ENCODE results near the gene GPC6. TPM values are rescaled to one million over a fixed set of nuclear protein-coding genes. Genes with fewer than 3 reads are reported as not detected.

The GPC6 gene
- total RNA-seq, 1 experiment from 2014 or later: 0.22 TPM

DNA sequence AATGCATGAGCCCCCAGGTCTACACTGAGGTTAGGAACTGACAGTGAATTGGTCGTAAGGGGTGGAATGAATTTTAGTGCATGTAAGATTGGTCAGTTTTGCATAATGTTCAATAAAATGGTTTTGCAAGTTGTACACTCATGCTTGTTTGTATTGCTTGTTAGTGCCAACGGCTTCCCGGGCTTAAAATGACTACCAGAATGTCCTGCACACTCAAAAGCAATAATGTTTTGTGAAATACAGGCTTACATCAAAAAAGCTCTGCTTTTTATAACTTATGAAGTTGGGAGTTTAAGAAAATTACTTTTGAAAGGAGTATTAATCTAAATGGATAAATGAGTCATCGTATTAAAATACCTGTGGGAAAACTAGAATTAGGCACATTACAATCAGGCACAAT lies 112.9 kb downstream of the GPC6 start:
- H3K27ac ChIP-seq (ENCODE audit: low read depth, low read length): no peak overlapping the region
- TF ChIP-seq SIN3A (IDR thresholded peaks at IDR 0.05; ENCODE audit: low read depth) (no peak), YY1 (IDR thresholded peaks at IDR 0.05; ENCODE audit: extremely low read depth, insufficient replicate concordance, low read depth, low read length) (no peak), CBX3 (IDR thresholded peaks at IDR 0.05; ENCODE audit: low read depth) (no peak), RAD21 (IDR thresholded peaks at IDR 0.05; ENCODE audit: low read depth) (no peak), ZFX (IDR thresholded peaks at IDR 0.05) (no peak), POLR2AphosphoS5 (IDR thresholded peaks at IDR 0.05; ENCODE audit: low read depth, low read length) (no peak), ZNF274 (IDR thresholded peaks at IDR 0.05; ENCODE audit: low read depth, low read length) (no peak), TCF7L2 (IDR thresholded peaks at IDR 0.05; ENCODE audit: borderline replicate concordance, extremely low read depth, insufficient read depth, insufficient read length) (no peak), EGR1 (IDR thresholded peaks at IDR 0.05; ENCODE audit: low read depth) (no peak), SP1 (IDR thresholded peaks at IDR 0.05; ENCODE audit: low read depth) (no peak), ELF1 (IDR thresholded peaks at IDR 0.05; ENCODE audit: borderline replicate concordance, low read depth) (no peak), JUND (IDR thresholded peaks at IDR 0.05) (no peak), CEBPB (IDR thresholded peaks at IDR 0.05; ENCODE audit: low read depth) (no peak), POLR2A (IDR thresholded peaks at IDR 0.05; ENCODE audit: borderline replicate concordance, extremely low read depth, insufficient read depth, insufficient read length) (no peak), FOSL1 (IDR thresholded peaks at IDR 0.05; ENCODE audit: low read depth) (no peak)
- TF ChIP-seq, protein P1, sequence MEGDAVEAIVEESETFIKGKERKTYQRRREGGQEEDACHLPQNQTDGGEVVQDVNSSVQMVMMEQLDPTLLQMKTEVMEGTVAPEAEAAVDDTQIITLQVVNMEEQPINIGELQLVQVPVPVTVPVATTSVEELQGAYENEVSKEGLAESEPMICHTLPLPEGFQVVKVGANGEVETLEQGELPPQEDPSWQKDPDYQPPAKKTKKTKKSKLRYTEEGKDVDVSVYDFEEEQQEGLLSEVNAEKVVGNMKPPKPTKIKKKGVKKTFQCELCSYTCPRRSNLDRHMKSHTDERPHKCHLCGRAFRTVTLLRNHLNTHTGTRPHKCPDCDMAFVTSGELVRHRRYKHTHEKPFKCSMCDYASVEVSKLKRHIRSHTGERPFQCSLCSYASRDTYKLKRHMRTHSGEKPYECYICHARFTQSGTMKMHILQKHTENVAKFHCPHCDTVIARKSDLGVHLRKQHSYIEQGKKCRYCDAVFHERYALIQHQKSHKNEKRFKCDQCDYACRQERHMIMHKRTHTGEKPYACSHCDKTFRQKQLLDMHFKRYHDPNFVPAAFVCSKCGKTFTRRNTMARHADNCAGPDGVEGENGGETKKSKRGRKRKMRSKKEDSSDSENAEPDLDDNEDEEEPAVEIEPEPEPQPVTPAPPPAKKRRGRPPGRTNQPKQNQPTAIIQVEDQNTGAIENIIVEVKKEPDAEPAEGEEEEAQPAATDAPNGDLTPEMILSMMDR (IDR thresholded peaks at IDR 0.05 in 2 of 3, conservative IDR thresholded peaks at IDR 0.05 in 1 of 3; ENCODE audit: borderline replicate concordance in 1 of 3, insufficient read depth in 1 of 3, low read depth in 2 of 3, low read length in 2 of 3): no peak
- TF ChIP-seq, protein P2, sequence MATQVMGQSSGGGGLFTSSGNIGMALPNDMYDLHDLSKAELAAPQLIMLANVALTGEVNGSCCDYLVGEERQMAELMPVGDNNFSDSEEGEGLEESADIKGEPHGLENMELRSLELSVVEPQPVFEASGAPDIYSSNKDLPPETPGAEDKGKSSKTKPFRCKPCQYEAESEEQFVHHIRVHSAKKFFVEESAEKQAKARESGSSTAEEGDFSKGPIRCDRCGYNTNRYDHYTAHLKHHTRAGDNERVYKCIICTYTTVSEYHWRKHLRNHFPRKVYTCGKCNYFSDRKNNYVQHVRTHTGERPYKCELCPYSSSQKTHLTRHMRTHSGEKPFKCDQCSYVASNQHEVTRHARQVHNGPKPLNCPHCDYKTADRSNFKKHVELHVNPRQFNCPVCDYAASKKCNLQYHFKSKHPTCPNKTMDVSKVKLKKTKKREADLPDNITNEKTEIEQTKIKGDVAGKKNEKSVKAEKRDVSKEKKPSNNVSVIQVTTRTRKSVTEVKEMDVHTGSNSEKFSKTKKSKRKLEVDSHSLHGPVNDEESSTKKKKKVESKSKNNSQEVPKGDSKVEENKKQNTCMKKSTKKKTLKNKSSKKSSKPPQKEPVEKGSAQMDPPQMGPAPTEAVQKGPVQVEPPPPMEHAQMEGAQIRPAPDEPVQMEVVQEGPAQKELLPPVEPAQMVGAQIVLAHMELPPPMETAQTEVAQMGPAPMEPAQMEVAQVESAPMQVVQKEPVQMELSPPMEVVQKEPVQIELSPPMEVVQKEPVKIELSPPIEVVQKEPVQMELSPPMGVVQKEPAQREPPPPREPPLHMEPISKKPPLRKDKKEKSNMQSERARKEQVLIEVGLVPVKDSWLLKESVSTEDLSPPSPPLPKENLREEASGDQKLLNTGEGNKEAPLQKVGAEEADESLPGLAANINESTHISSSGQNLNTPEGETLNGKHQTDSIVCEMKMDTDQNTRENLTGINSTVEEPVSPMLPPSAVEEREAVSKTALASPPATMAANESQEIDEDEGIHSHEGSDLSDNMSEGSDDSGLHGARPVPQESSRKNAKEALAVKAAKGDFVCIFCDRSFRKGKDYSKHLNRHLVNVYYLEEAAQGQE (IDR thresholded peaks at IDR 0.05; ENCODE audit: low read depth): no peak
- TF ChIP-seq, protein P3, sequence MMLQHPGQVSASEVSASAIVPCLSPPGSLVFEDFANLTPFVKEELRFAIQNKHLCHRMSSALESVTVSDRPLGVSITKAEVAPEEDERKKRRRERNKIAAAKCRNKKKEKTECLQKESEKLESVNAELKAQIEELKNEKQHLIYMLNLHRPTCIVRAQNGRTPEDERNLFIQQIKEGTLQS (IDR thresholded peaks at IDR 0.05): no peak
- TF ChIP-seq, protein P4, sequence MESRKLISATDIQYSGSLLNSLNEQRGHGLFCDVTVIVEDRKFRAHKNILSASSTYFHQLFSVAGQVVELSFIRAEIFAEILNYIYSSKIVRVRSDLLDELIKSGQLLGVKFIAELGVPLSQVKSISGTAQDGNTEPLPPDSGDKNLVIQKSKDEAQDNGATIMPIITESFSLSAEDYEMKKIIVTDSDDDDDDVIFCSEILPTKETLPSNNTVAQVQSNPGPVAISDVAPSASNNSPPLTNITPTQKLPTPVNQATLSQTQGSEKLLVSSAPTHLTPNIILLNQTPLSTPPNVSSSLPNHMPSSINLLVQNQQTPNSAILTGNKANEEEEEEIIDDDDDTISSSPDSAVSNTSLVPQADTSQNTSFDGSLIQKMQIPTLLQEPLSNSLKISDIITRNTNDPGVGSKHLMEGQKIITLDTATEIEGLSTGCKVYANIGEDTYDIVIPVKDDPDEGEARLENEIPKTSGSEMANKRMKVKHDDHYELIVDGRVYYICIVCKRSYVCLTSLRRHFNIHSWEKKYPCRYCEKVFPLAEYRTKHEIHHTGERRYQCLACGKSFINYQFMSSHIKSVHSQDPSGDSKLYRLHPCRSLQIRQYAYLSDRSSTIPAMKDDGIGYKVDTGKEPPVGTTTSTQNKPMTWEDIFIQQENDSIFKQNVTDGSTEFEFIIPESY (IDR thresholded peaks at IDR 0.05; ENCODE audit: extremely low read depth, insufficient replicate concordance, low read length): no peak
- TF ChIP-seq, protein P5, sequence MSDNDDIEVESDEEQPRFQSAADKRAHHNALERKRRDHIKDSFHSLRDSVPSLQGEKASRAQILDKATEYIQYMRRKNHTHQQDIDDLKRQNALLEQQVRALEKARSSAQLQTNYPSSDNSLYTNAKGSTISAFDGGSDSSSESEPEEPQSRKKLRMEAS (IDR thresholded peaks at IDR 0.05): no peak
- no peaks in the 10 kb centered on the region for H3K9me2 ChIP-seq (ENCODE audit: insufficient read depth)
- no peak overlapping the region for H3K4me3 ChIP-seq (replicated peaks in 1 of 2; ENCODE audit: low read depth in 1 of 2, low read length in 2 of 2)
- ChIA-PET POLR2A (no interaction called here), CTCF (no interaction called here), RAD21 (ENCODE audit: low non-redundant PET in 1 of 2, low total read pairs in 2 of 2, uncharacterized antibody in 2 of 2, unreplicated experiment in 2 of 2) (no interaction called here)
- no peaks in the 10 kb centered on the region for H3K27me3 ChIP-seq (ENCODE audit: insufficient read depth, low read length)
- no peaks in the 10 kb centered on the region; a peak in 1 of 4 replicates for H3K4me1 ChIP-seq (ENCODE audit: control insufficient read depth in 1 of 2, insufficient read depth in 2 of 2, low read length in 2 of 2)
- no peak for DNase-seq (ENCODE audit: low read depth, low spot score)
- no peaks in the 10 kb centered on the region for H3K79me2 ChIP-seq (ENCODE audit: insufficient read depth, low read length)
- no peak overlapping the region for H2AFZ ChIP-seq (ENCODE audit: low read depth, low read length, poor library complexity, severe bottlenecking)
- no peaks in the 10 kb centered on the region for H3K36me3 ChIP-seq (ENCODE audit: control insufficient read depth in 1 of 2, insufficient read depth in 2 of 2, low read length in 2 of 2)
- no peak for ATAC-seq
- peaks cover 10 to 17% of the 10 kb centered on the region in 2 experiments; a peak in 3 of 4 replicates for H3K9me3 ChIP-seq (ENCODE audit: control insufficient read depth in 1 of 2, insufficient read depth in 1 of 2, low read depth in 1 of 2, low read length in 2 of 2)
- no peaks in the 10 kb centered on the region for H4K20me1 ChIP-seq (ENCODE audit: insufficient read depth)
- intact Hi-C loops (cut with micrococcal nuclease): no loop called here
- BruUV-seq (replicated peaks): no TSS peak
- H3K4me2 ChIP-seq (ENCODE audit: low read length): no peak overlapping the region
- H3K9ac ChIP-seq (ENCODE audit: low read length): no peak overlapping the region
